ENCODE results near the gene CLSTN1. TPM values are rescaled to one million over a fixed set of nuclear protein-coding genes. Genes with fewer than 3 reads are reported as not detected.

CLSTN1 gene
- total and polyA plus RNA-seq, 10 of the 15 experiments (the other 5 are each of a cell fraction or from before 2014, with no cell fraction given), result 2.7 to 64.4 (median 23.2) TPM

- intact Hi-C loops (cut with micrococcal nuclease; ENCODE audit: unreplicated experiment) (no loop called here), in situ Hi-C loops (cut with MboI) (loop anchor here (5.0 kb wide), 1 partner anchor 552 kb away; no protein-coding TSS in a partner anchor)
- no TSS peak for BruUV-seq (replicated peaks)
- no peaks in the 10 kb centered on the region for H3K27me3 ChIP-seq (replicated peaks in 1 of 2; ENCODE audit: control insufficient read depth in 2 of 2, insufficient read depth in 2 of 2, low read length in 1 of 2)
- H3K9ac ChIP-seq (ENCODE audit: control insufficient read depth, insufficient read depth, low read length), result no peak overlapping the region
- 0 out of 2 replicates have a peak, but pooled peaks cover 6% of the 10 kb centered on the region for H3K4me1 ChIP-seq (ENCODE audit: control insufficient read depth, insufficient read depth, low read length)
- no peak overlapping the region for H3K27ac ChIP-seq (ENCODE audit: control insufficient read depth, insufficient read depth)
- no peaks in the 10 kb centered on the region for H3K79me2 ChIP-seq (ENCODE audit: control insufficient read depth, insufficient read depth, low read length)
- no peaks in the 10 kb centered on the region for H3K36me3 ChIP-seq (ENCODE audit: control insufficient read depth in 2 of 2, insufficient read depth in 2 of 2, low read length in 1 of 2)
- no peak overlapping the region for H3K4me2 ChIP-seq (ENCODE audit: control insufficient read depth, insufficient read depth)
- RAD21 ChIA-PET (ENCODE audit: unreplicated experiment), result interaction anchor here (6.4 kb wide), 1 partner anchor 85 kb away, joined by 83 read pairs; no protein-coding TSS in a partner anchor
- SMC1A ChIA-PET (ENCODE audit: uncharacterized antibody, unreplicated experiment), result interaction anchor here (0.8 to 16.6 kb wide), 2 partner anchors 87 to 624 kb away, joined by 4 to 428 read pairs; no protein-coding TSS in a partner anchor
- H3K4me3 ChIP-seq, result no peak overlapping the region
- CTCF ChIA-PET, result interaction anchor here (0.6 to 19.1 kb wide), 5 partner anchors 9 to 145 kb away, joined by 3 to 562 read pairs (median 4); no protein-coding TSS in a partner anchor
- WGBS (ENCODE audit: insufficient coverage, insufficient replicate concordance, low lambda C conversion rate, missing lambda C conversion rate), result 49% methylated on average over 4 of the region's 4 CpGs
- TF ChIP-seq NFYA (IDR thresholded peaks at IDR 0.05; ENCODE audit: borderline replicate concordance, low read depth, low read length) (no peak), STAT1 (conservative IDR thresholded peaks at IDR 0.05) (no peak), ZZZ3 (IDR thresholded peaks at IDR 0.05; ENCODE audit: control insufficient read depth, insufficient read length, low read depth) (no peak), ZNF687 (IDR thresholded peaks at IDR 0.05) (no peak), TARDBP (IDR thresholded peaks at IDR 0.05; ENCODE audit: borderline replicate concordance) (no peak), RUNX3 (IDR thresholded peaks at IDR 0.05; ENCODE audit: low read length) (peak; percentile 44), ZBTB11 (CRISPR knock-in tag; IDR thresholded peaks at IDR 0.05) (no peak), MLLT1 (IDR thresholded peaks at IDR 0.05) (no peak), CTCF (IDR thresholded peaks at IDR 0.05 in 2 of 3, conservative IDR thresholded peaks at IDR 0.05 in 1 of 3; ENCODE audit: control insufficient read depth in 2 of 3, extremely low read depth in 1 of 3, insufficient read depth in 1 of 3, low read depth in 3 of 3, low read length in 3 of 3) (no peak)
- POLR2A ChIA-PET, result interaction anchor here (0.6 kb wide), 1 partner anchor 157 kb away, joined by 3 read pairs; no protein-coding TSS in a partner anchor
- ATAC-seq, result no peak
- no peaks in the 10 kb centered on the region for H3K9me3 ChIP-seq (replicated peaks; ENCODE audit: control insufficient read depth, insufficient read depth, low read length)
- H4K20me1 ChIP-seq (ENCODE audit: control insufficient read depth, insufficient read depth), result no peaks in the 10 kb centered on the region
- no peak for FAIRE-seq
- no peak for DNase-seq (ENCODE audit: low read depth, low spot score)
- no peak overlapping the region for H2AFZ ChIP-seq (ENCODE audit: control insufficient read depth, low read depth, low read length)
Observed at GRCh38 chr1:9870572-9870971, 46.8 kb upstream of the CLSTN1 start.
